HL-60 (cell line): ENCODE measurements around the gene PHF3.
"Not testable (repeated sequence)": the region's sequence is repeated elsewhere in the genome, so short reads cannot be mapped to it uniquely, and the experiment has no call there.

Experiments
- DNase-seq, 2 experiments: peaks; one replicate each; pipeline ENCODE4 v3.0.0-alpha.2; 2010 to 2020; ENCODE audit warnings: low read depth in 1 of 2, low spot score in 1 of 2
- H3K27ac ChIP-seq: fragments of 250-450 bp; sonication (Bioruptor Pico); replicated peaks from 2 replicates; pipeline ENCODE4 v1.5.1; 2020; ENCODE audit warnings: mild to moderate bottlenecking, moderate library complexity
- H3K27me3 ChIP-seq: fragments of 250-450 bp; sonication (Bioruptor Pico); 2 replicates; pipeline ENCODE4 v1.5.1; 2021; ENCODE audit warnings: mild to moderate bottlenecking, moderate library complexity; ENCODE audit not compliant: insufficient read depth, poor library complexity, severe bottlenecking
- H3K4me3 ChIP-seq: replicated peaks from 2 replicates; pipeline ENCODE4 v1.5.1; 2011; ENCODE audit warnings: mild to moderate bottlenecking, control low read depth, low read length; ENCODE audit not compliant: insufficient read depth
- GABPA ChIP-seq: IDR thresholded peaks from 2 replicates; pipeline ENCODE4 v1.6.1; 2012; ENCODE audit warnings: low read depth
- POLR2AphosphoS5 ChIP-seq: IDR thresholded peaks from 2 replicates; pipeline ENCODE4 v1.6.1; 2012; ENCODE audit warnings: low read depth
- SPI1 ChIP-seq: IDR thresholded peaks from 2 replicates; pipeline ENCODE4 v1.6.1; 2012; ENCODE audit warnings: low read depth, mild to moderate bottlenecking, borderline replicate concordance
- TF ChIP-seq, protein P1 (sequence below): IDR thresholded peaks from one replicate; pipeline ENCODE4 v1.5.1; 2011; ENCODE audit warnings: low read length, control low read depth, inconsistent platforms; ENCODE audit not compliant: insufficient read depth
- TF ChIP-seq, protein P2 (sequence below): IDR thresholded peaks from 2 replicates; pipeline ENCODE4 v1.6.1; 2012; ENCODE audit warnings: low read depth; ENCODE audit not compliant: insufficient replicate concordance

PHF3 gene

DNA sequence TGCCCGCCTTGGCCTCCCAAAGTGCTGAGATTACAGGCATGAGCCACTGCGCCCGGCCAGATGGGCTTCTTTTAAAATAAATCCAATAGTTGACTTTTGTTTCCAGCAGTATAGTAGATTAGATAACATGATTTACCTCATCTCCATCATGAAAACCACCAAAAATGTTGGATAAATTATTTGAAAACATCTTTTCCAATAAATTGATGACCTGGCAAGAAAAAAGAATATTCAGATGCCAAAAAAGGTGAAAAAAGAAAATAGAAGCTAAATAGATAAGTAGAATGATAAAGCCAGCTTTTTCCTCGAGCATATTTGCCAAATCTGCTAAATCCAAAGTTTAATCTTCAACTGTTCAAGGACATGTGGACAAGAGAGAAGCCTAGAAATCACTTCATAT is 109.2 kb downstream of the PHF3 start:
- TF ChIP-seq SPI1 = no peak
- TF ChIP-seq, protein P1, sequence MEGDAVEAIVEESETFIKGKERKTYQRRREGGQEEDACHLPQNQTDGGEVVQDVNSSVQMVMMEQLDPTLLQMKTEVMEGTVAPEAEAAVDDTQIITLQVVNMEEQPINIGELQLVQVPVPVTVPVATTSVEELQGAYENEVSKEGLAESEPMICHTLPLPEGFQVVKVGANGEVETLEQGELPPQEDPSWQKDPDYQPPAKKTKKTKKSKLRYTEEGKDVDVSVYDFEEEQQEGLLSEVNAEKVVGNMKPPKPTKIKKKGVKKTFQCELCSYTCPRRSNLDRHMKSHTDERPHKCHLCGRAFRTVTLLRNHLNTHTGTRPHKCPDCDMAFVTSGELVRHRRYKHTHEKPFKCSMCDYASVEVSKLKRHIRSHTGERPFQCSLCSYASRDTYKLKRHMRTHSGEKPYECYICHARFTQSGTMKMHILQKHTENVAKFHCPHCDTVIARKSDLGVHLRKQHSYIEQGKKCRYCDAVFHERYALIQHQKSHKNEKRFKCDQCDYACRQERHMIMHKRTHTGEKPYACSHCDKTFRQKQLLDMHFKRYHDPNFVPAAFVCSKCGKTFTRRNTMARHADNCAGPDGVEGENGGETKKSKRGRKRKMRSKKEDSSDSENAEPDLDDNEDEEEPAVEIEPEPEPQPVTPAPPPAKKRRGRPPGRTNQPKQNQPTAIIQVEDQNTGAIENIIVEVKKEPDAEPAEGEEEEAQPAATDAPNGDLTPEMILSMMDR = no peak
- DNase-seq = no peak
- Histone ChIP-seq H3K27ac (no peak overlapping the region), H3K27me3 (no peaks in the 10 kb centered on the region), H3K4me3 (no peak overlapping the region)

DNA sequence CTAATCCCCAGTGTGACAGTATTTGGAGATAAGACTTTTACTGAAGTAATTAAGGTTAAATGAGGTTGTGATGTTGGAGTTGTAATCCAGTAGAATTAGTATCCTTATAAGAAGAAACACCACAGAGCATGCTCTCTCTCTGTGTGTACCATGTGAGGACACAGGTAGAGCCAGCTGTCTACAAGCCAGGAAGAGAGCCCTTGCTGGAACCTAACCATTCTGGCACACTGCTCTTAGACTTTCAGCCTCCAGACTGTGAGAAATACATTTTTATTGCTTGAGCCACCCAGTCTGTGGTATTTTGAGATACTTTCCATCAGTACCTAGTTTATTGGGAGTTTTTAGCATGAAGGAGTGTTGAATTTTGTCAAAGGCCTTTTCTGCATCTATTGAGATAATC is 110.2 kb downstream of the PHF3 start:
- no peaks in the 10 kb centered on the region for H3K27me3 ChIP-seq

DNA sequence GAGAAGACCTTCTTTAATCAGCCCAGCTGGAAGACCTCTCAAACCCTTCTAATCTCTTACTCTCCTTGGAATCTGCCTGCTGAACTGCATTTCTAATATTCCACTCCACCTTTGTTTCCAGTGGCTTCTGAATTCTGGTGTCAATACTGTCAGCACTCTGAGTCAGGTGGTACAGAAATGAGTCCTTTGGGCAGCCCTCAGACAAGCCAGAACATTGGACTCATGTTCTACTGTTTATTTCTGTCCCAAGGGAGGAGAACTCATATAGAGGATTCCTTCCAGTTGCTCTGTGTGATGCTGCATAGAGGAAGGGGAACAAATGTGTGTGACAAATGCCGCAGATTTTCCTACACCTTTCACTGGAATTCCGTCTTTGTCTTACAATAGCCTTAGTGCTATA is 114.8 kb downstream of the PHF3 start:
- Histone ChIP-seq H3K27me3 (no peaks in the 10 kb centered on the region), H3K4me3 (no peak overlapping the region), H3K27ac (no peak overlapping the region)
- TF ChIP-seq, protein P1 = no peak
- TF ChIP-seq, protein P2, sequence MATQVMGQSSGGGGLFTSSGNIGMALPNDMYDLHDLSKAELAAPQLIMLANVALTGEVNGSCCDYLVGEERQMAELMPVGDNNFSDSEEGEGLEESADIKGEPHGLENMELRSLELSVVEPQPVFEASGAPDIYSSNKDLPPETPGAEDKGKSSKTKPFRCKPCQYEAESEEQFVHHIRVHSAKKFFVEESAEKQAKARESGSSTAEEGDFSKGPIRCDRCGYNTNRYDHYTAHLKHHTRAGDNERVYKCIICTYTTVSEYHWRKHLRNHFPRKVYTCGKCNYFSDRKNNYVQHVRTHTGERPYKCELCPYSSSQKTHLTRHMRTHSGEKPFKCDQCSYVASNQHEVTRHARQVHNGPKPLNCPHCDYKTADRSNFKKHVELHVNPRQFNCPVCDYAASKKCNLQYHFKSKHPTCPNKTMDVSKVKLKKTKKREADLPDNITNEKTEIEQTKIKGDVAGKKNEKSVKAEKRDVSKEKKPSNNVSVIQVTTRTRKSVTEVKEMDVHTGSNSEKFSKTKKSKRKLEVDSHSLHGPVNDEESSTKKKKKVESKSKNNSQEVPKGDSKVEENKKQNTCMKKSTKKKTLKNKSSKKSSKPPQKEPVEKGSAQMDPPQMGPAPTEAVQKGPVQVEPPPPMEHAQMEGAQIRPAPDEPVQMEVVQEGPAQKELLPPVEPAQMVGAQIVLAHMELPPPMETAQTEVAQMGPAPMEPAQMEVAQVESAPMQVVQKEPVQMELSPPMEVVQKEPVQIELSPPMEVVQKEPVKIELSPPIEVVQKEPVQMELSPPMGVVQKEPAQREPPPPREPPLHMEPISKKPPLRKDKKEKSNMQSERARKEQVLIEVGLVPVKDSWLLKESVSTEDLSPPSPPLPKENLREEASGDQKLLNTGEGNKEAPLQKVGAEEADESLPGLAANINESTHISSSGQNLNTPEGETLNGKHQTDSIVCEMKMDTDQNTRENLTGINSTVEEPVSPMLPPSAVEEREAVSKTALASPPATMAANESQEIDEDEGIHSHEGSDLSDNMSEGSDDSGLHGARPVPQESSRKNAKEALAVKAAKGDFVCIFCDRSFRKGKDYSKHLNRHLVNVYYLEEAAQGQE = no peak
- no peak for TF ChIP-seq SPI1
- no peak for TF ChIP-seq GABPA
- no peak for TF ChIP-seq POLR2AphosphoS5
- no peak for DNase-seq

More for the DNA sequence above, 110.2 kb downstream of the PHF3 start:
- Histone ChIP-seq H3K27ac (no peak overlapping the region), H3K4me3 (no peak overlapping the region)
- TF ChIP-seq SPI1 (no peak), GABPA (no peak), POLR2AphosphoS5 (no peak)
- TF ChIP-seq, protein P2 = no peak
- TF ChIP-seq, protein P1 = no peak
- no peak for DNase-seq

DNA sequence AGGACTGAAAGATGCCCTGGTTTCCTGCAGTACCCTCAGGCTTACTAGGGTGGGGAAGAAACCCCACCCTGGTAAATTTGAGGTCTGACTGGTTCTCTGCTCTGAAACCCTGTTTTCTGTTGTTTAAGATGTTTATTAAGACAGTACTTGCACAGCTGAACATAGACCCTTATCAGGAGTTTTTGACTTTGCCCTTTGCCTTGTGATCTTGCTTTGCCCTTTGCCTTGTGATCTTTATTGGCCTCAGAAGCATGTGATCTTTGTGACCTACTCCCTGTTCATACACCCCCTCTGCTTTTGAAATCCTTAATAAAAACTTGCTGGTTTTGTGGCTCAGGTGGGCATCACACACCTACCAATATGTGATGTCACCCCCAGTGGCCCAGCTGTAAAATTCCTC is 121.7 kb downstream of the PHF3 start:
- H3K27ac ChIP-seq, DNase-seq, H3K27me3 ChIP-seq, H3K4me3 ChIP-seq: not testable (repeated sequence)
